GM21737 (cell line): ENCODE measurements around the gene BGN.
A peak's percentile ranks its signal among the peaks of the same experiment; 100 is the strongest.

Experiments
- ATAC-seq: cut with Tn5 transposase; IDR thresholded peaks from one replicate; pipeline ENCODE4 v1.9.1; 2021; ENCODE audit warnings: mild to moderate bottlenecking, moderate library complexity; ENCODE audit not compliant: unreplicated experiment

Gene BGN

GRCh38 chrX:153459986-153460385 lies 34.8 kb upstream of the BGN start:
- no peak for ATAC-seq

GRCh38 chrX:153460826-153461225 lies 34.0 kb upstream of the BGN start:
- no peak for ATAC-seq

- no peak for ATAC-seq
These were observed 32.5 kb upstream of the BGN start for GRCh38 chrX:153462291-153462690.

- ATAC-seq = no peak
These were observed 31.7 kb upstream of the BGN start for GRCh38 chrX:153463031-153463430.

GRCh38 chrX:153463556-153463955 lies 31.2 kb upstream of the BGN start:
- no peak for ATAC-seq

GRCh38 chrX:153464116-153464515 lies 30.7 kb upstream of the BGN start:
- no peak for ATAC-seq

GRCh38 chrX:153465691-153466380 lies 28.9 kb upstream of the BGN start:
- ATAC-seq = no peak

- ATAC-seq = no peak
These were observed 26.7 kb upstream of the BGN start for GRCh38 chrX:153468008-153468580.

- peak; percentile 25 for ATAC-seq
These were observed 24.9 kb upstream of the BGN start for GRCh38 chrX:153469811-153470410.

- ATAC-seq = peak; percentile 79
These were observed 24.1 kb upstream of the BGN start, which contains the start of gene HAUS7 for GRCh38 chrX:153470411-153471363. Gene HAUS7, minus strand, starts transcription at chrX:153470576. Its CDS starts 19 bp downstream, at chrX:153470557.

- no peak for ATAC-seq
These were observed 23.0 kb upstream of the BGN start for GRCh38 chrX:153471663-153472280.

- no peak for ATAC-seq
These were observed 21.7 kb upstream of the BGN start for GRCh38 chrX:153473126-153473525.

GRCh38 chrX:153474266-153474665 lies 20.5 kb upstream of the BGN start:
- no peak for ATAC-seq

- ATAC-seq = no peak
These were observed 20.1 kb upstream of the BGN start for GRCh38 chrX:153474718-153475117.

- ATAC-seq = no peak
These were observed 19.5 kb upstream of the BGN start for GRCh38 chrX:153475271-153475670.

- no peak for ATAC-seq
These were observed 19.0 kb upstream of the BGN start for GRCh38 chrX:153475751-153476281.

- no peak for ATAC-seq
These were observed 18.0 kb upstream of the BGN start for GRCh38 chrX:153476666-153477363.

GRCh38 chrX:153477364-153477857 lies 17.4 kb upstream of the BGN start:
- no peak for ATAC-seq

GRCh38 chrX:153477901-153478300 lies 16.9 kb upstream of the BGN start:
- ATAC-seq = no peak

- ATAC-seq = no peak
These were observed 16.0 kb upstream of the BGN start for GRCh38 chrX:153478746-153479145.
